NT2/D1 (cell line): Measurements from ENCODE around the gene GPR89B.
"Not testable (repeated sequence)": the region's sequence is repeated elsewhere in the genome, so short reads cannot be mapped to it uniquely, and the experiment has no call there.

Experiments
- YY1 ChIP-seq: IDR thresholded peaks from 2 replicates; pipeline ENCODE4 v1.6.1; 2011; ENCODE audit not compliant: insufficient read length, insufficient read depth
- ZNF274 ChIP-seq: IDR thresholded peaks from 2 replicates; pipeline ENCODE4 v1.6.1; 2011; ENCODE audit warnings: mild to moderate bottlenecking, low read depth, low read length

GRCh38 chr1:147959680-147960079, 31.5 kb downstream of the GPR89B start:
- not testable (repeated sequence) for TF ChIP-seq ZNF274, YY1
